Transverse colon (tissue), 4 donors: ENCODE measurements around the gene MYD88.
A peak's percentile ranks its signal among the peaks of the same experiment; 100 is the strongest.

Experiments
- CTCF ChIP-seq, 5 experiments: fragments of 200-600 bp in 3 of 5; fragments of 450-650 bp in 2 of 5; sonication (generic) in 3 of 5; IDR thresholded peaks; 1 replicate in 2 of 5; 2 replicates in 3 of 5; pipeline ENCODE4 v1.5.1; 2016 to 2017; ENCODE audit warnings: antibody characterized with exemption in 5 of 5, inconsistent platforms in 3 of 5, mild to moderate bottlenecking in 2 of 5, moderate library complexity in 1 of 5
- POLR2AphosphoS5 ChIP-seq, 3 donors: sonication (generic); formaldehyde crosslinking; IDR thresholded peaks; one replicate each; pipeline ENCODE4 v1.6.1; 2016; ENCODE audit warnings: antibody characterized with exemption in 3 of 3

DNA sequence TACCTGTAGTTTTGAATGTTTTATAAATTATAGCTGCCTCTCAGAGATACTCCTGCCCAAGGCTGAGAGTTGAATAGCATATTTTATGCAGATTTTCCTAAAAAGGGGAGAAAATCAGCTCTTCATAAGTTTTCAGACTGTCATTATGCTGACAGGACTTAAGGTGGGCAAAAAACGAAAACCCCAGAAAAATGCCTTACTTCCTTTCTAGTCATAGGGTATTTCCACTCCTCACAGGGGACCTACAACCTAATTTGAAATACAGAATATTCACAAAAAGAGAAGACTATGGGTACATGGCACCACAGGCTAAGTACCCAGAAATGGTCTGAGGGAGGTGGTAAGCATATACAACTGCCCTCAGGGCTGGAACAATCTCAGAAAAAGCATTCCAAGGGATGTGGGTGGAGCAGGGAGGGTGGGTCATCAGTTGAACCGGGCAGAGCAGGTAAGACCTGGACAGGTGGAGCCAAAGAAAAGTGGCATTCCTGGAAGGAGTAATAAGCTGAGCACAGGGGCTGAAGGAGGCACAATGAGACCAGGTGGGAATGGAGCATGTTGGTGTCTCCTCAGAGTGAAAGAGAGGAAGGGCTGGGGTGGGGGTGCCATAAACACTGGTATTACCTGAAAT is 16.3 kb downstream of the MYD88 start:
- no peak for TF ChIP-seq CTCF (IDR thresholded peaks at IDR 0.05)
- peak in 1 of 3 donors; percentile 16 for TF ChIP-seq POLR2AphosphoS5 (IDR thresholded peaks at IDR 0.05)
